ENCODE data around the gene TMEM168. TPM values are rescaled to one million over a fixed set of nuclear protein-coding genes. Genes with fewer than 3 reads are reported as not detected.

TMEM168 gene
- total RNA-seq, 6 experiments from 2014 or later = 5.8 to 9.1 (median 7.3) TPM

DNA sequence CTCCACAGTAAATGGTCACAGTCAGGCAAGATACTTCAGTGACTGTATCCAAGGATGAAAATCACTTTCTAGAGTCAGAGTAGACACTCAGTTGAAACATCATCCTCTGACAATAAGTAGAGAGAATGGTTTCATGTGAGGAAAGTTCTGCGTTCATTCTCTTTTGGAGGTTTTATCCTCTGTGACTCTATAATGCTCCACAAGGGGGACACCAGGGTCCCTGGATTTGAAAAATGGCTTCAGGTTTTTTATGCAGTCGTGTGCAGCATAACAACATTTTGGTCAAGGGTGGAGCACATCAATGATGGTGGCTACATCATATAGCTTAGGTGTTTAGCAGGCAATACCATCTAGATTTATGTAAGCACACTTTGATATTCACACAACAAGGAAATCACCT, 40.4 kb downstream of the TMEM168 start:
- Histone ChIP-seq H3K4me1 (no peaks in the 10 kb centered on the region), H3K27ac (no peak overlapping the region), H3K4me3 (no peak overlapping the region), H3K27me3 (no peaks in the 10 kb centered on the region), H3K36me3 (no peaks in the 10 kb centered on the region), H3K9me3 (no peaks in the 10 kb centered on the region)
- TF ChIP-seq POLR2A (IDR thresholded peaks at IDR 0.05) = no peak
- TF ChIP-seq, protein P1, sequence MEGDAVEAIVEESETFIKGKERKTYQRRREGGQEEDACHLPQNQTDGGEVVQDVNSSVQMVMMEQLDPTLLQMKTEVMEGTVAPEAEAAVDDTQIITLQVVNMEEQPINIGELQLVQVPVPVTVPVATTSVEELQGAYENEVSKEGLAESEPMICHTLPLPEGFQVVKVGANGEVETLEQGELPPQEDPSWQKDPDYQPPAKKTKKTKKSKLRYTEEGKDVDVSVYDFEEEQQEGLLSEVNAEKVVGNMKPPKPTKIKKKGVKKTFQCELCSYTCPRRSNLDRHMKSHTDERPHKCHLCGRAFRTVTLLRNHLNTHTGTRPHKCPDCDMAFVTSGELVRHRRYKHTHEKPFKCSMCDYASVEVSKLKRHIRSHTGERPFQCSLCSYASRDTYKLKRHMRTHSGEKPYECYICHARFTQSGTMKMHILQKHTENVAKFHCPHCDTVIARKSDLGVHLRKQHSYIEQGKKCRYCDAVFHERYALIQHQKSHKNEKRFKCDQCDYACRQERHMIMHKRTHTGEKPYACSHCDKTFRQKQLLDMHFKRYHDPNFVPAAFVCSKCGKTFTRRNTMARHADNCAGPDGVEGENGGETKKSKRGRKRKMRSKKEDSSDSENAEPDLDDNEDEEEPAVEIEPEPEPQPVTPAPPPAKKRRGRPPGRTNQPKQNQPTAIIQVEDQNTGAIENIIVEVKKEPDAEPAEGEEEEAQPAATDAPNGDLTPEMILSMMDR (IDR thresholded peaks at IDR 0.05) = no peak
- intact Hi-C loops (cut with DNase I) = no loop called here
- DNase-seq (no peak), ATAC-seq (no peak)
- WGBS (ENCODE audit: insufficient coverage, low coverage, low lambda C conversion rate, missing lambda C conversion rate) = 68% methylated on average over 2 of the region's 2 CpGs

GRCh38 chr7:112748381-112748780, 41.8 kb downstream of the TMEM168 start:
- H3K27ac ChIP-seq = no peak overlapping the region
- intact Hi-C loops (cut with DNase I) = no loop called here
- H3K4me1 ChIP-seq = no peaks in the 10 kb centered on the region
- no peaks in the 10 kb centered on the region for H3K9me3 ChIP-seq
- TF ChIP-seq POLR2A (IDR thresholded peaks at IDR 0.05) = no peak
- TF ChIP-seq, protein P1 (IDR thresholded peaks at IDR 0.05) = no peak
- no peak for DNase-seq
- no peak for ATAC-seq
- no peaks in the 10 kb centered on the region for H3K27me3 ChIP-seq
- H3K4me3 ChIP-seq = no peak overlapping the region
- no peaks in the 10 kb centered on the region for H3K36me3 ChIP-seq

DNA sequence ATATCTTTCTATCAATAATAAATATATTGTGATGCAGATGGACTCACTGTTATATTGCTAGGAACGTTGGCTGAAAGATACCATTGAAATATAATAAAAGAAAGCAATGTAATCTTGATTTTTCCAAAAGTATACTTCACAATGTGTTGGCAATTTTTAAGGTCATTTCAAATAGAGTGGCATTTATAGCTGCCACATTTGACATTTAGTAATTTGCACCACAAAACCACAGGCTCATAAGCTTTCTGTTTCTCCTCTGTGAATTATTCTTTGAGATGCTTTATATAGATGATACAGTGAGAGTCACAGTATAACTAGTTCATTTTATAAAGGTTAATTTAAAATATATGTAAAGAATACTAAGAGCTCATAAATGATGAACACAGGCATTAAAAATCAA, 44.6 kb downstream of the TMEM168 start:
- no peaks in the 10 kb centered on the region for H3K4me1 ChIP-seq
- no peaks in the 10 kb centered on the region for H3K36me3 ChIP-seq
- H3K27me3 ChIP-seq = no peaks in the 10 kb centered on the region
- intact Hi-C loops (cut with DNase I) = no loop called here
- H3K9me3 ChIP-seq = no peaks in the 10 kb centered on the region
- H3K4me3 ChIP-seq = no peak overlapping the region
- ATAC-seq (no peak), DNase-seq (no peak)
- 57% methylated on average over 1 of the region's 1 CpG for WGBS (ENCODE audit: insufficient coverage, low coverage, low lambda C conversion rate, missing lambda C conversion rate)
- TF ChIP-seq POLR2A (IDR thresholded peaks at IDR 0.05) = no peak
- TF ChIP-seq, protein P1 (IDR thresholded peaks at IDR 0.05) = no peak
- H3K27ac ChIP-seq = no peak overlapping the region

- no peak overlapping the region for H3K4me3 ChIP-seq
- ATAC-seq (no peak), DNase-seq (no peak)
- H3K9me3 ChIP-seq = no peaks in the 10 kb centered on the region
- H3K4me1 ChIP-seq = no peaks in the 10 kb centered on the region
- no peak overlapping the region for H3K27ac ChIP-seq
- 65% methylated on average over 2 of the region's 2 CpGs for whole genome bisulfite sequencing (ENCODE audit: insufficient coverage, low coverage, low lambda C conversion rate, missing lambda C conversion rate)
- H3K27me3 ChIP-seq = no peaks in the 10 kb centered on the region
- intact Hi-C loops (cut with DNase I) = no loop called here
- H3K36me3 ChIP-seq = no peaks in the 10 kb centered on the region
- TF ChIP-seq POLR2A (IDR thresholded peaks at IDR 0.05) = no peak
- TF ChIP-seq, protein P1 (IDR thresholded peaks at IDR 0.05) = no peak
These were observed 45.4 kb downstream of the TMEM168 start for GRCh38 chr7:112744818-112745217.

- 100% methylated on average over 1 of the region's 1 CpG for WGBS (ENCODE audit: insufficient coverage, low coverage, low lambda C conversion rate, missing lambda C conversion rate)
- no peaks in the 10 kb centered on the region for H3K27me3 ChIP-seq
- no peaks in the 10 kb centered on the region for H3K9me3 ChIP-seq
- DNase-seq (no peak), ATAC-seq (no peak)
- intact Hi-C loops (cut with DNase I) = no loop called here
- no peaks in the 10 kb centered on the region for H3K36me3 ChIP-seq
- no peak overlapping the region for H3K27ac ChIP-seq
- H3K4me3 ChIP-seq = no peak overlapping the region
- no peaks in the 10 kb centered on the region for H3K4me1 ChIP-seq
- no peak for TF ChIP-seq POLR2A (IDR thresholded peaks at IDR 0.05)
- TF ChIP-seq, protein P1 (IDR thresholded peaks at IDR 0.05) = no peak
These were observed 46.4 kb downstream of the TMEM168 start for GRCh38 chr7:112743811-112744210.

Data from right lobe of liver (tissue), 6 donors.